Activated CD4-positive, alpha-beta T cell treated with anti-CD3 and anti-CD28 coated beads, Interleukin-2, Interleukin-4, amounts not matched to agents 100 ng/mL and 50 ng/mL, durations not matched to agents 16 hours and 8 hours (primary cell): ENCODE measurements around the gene TRIO.

Source experiments
- DNase-seq: peaks from one replicate; pipeline ENCODE4 v3.0.0-alpha.2; 2020; ENCODE audit warnings: low spot score

TRIO gene

DNA sequence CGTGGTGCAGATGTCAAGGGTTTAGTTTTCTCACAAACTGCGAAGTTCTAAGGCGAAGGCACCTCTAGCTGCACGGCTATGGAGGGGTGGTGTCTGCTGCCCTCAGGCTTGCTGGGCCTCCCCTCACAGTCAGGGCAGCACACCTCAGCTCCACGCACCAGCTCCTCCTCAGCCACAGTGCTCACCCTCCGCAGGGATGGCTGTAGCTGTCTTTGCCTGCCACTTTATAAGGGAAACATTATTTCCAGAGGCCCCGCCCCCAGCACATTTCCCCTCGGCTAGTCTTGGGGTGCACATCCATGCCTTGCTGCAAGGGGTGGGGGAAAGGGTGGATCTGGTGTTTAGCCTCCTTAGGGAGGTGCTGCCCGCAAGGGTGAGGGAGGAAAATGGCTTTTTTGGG is 154.6 kb downstream of the TRIO start:
- no peak for DNase-seq

DNA sequence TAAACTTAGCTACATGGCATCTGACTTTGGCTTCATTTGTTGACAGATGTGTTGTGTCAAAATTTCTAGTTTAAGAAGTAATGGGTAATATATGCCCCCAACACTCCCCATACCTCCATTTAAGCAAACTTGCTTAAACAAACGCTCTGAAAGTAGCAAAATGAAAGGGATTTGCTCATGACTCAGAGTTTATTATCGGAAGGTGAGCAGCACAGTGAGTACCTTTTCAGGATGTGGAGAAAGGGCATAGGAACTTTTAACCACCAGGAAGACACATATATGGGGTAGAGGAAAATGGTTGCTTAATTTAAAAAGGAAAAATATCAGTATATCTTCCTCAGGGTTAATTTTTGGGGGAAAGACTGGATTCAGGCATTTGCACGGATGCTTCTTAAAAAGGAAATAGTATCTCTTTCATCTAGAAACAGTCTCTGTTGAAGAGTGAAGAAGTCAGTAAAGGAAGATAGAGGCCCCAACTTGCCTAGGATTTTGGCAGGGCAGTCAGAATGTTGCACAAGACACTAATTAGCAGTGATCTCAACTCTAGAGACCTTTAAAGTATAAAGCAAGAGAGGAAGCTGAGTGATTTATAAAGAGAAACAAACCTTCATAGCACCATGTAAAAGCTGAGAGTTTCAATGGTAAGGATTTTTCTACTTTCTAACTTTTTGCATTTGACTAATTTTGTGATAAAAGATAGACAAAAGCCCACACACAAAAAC is 155.1 kb downstream of the TRIO start:
- no peak for DNase-seq

DNA sequence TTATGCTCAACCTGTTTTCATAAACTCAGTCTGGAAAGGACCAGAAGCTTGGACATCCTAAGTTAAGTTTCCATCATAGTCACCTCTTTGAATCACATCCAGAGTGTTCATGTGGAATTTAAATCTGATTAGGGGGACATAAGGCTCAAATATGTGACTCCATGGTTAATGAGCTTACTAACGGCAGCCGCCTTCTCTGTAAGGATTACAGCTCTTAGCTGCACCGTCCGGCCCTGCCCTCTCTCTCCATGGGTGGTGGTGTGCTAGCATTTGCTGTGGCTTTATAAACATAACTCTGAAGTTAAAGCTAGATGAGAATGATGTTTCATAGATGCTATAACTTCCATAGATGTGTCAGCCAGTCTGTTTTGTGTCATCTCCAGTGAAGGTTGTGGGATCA is 156.5 kb downstream of the TRIO start:
- no peak for DNase-seq

DNA sequence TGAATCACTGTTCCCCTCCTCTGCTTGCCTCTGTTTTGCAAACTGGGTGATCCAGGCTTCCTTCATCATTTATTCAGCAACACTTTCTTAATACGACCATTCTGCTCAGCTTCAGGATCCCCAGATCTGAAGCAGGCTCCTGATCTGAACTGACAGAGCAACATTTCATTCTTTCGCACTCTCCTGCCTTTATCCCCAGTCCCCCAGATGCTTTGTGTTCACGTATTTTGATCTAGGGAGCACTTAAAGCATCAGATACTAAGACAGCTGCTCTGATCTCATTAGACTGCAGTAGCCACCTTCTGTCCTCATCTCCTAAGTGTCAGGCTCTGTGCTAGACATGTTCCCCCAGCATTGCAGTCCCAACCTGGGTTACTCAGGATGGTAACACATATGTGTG is 158.0 kb downstream of the TRIO start:
- no peak for DNase-seq

DNA sequence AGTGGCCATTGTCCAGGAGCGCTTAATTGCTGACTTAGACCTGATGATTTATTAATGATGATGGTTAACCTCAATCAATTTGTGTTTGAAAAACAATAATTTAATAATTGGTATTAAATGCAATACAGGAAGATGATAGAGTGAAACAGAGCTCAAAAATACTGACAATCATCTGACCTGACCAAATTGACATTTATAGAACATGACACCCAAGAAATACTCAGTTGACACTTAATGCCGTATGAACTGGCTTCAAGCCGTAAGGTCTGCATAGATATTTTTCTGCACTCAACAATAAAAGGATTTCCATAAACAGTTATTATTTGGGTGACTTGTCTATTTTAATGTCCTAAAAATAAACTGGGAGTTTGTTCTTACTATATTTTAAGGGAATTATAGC is 159.2 kb downstream of the TRIO start:
- no peak for DNase-seq

DNA sequence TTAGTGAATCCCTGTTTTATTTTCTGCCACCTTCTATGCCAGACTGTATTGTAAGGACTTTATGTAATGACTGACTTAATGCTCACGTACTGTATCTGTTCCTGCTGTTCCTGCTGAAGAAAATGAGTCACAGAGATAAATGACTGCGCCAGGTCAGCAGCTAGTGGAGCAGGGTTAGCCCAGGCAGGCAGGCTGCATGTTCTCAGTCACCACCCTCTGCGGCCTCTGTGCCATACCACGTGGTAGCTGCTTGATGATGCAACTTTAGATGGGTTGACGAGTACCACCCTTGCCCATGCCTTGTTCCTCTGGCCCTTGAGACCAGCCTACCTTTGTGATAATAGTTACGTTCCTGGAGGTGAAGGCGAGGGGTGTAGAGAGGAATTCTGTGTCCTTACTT is 161.9 kb downstream of the TRIO start:
- peak; percentile 7 for DNase-seq

DNA sequence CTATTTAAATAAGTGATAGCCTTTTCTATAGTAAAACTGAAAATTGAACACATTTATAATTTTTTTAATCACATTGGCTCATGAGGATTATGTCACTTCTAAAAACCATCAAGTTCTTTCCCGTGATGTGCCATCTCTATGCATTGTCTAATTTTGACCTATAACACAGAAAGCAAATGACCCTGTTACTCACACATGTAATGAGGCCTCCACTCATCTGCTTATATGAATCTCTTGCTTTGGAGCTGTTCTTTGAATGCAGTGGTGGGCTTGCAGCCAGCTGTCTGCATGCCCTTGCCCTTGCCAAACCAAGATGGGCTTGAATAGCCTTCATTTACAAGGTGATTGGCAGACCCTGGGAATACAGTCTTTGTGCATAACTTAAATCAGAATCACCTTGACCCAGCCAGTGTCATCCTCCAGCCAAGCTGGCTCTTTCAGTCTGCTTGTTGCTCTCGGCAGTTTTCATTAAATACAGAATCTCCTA is 163.2 kb downstream of the TRIO start:
- DNase-seq: no peak

DNA sequence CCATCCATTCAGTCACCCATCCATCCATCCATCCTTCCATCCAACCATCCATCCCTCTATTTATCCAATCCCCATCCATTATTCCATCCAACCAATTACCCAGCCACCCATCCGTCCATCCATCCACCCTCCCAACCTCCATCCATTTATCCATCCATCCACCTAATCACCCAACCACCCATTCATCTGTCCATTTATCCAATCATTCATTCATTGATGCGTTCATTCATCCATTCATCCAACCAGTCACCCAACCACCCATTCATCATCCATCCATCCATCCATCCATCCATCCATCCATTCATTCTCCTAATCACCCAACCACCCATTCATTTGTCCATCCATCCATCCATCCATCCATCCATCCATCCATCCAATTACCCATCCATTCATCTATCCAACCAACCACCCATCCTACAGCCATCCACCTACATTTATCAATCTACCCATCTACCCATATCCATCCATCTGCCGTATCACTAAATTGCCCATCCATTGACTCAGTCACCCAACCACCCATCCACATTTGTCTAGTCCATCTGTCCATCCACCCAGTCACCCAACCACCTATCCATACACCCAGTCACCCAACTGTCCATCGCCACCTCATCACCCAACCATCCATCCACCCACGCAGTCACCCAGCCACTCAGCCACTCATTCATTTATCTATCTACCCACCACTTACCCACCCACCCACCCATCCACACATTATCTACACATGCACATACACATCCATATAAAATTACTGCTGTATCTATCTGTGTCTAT is 165.4 kb downstream of the TRIO start:
- DNase-seq: no peak

DNA sequence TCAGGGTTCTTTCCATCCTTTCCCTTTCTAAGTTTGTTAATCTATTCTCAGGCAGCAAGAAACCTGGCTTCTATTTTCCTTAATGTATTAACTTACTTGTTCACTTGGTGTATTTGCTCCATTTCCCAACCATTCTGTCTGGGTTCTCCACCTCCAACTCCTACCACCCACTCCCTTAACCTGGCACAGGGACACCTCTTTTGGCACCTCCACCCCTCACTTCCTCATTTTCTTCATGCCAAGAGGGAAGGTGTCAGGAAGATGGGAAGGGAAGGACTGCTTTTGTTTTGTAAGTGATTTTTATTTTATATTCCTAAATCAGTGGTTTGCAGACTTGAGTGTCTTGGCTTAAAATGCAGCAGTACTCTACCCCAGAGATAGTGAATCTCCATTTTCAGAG is 166.1 kb downstream of the TRIO start:
- DNase-seq: no peak

DNA sequence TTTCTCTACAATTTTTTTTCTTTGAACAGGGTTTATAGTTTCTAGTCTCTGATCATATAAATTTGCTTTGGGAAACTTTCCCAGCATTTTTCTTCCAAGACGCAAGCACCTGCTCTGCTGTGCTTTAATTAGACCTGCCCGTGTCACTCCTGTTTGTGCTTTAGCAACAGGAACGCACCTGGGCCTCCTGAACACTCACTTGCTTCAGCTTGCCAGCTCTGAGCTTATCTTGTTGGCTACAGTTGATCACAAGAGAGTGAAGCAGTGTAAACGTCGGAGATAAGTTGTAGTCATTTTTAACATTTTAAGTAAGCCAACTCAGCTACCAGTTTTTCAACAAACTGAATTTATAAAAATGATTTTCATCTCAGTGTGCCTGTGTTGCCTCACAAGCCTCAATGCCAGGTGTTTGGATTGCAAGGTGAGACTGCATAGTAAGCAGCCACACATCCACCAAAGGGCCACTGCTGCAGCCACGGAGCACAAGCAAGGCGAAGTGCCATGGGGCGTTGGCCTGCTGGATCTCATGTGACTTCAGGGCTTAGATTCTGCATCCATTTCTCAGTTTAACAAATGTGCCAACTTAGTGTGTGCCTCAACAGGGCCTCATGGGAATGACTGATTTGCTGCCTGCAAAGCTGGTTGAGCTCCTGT is 166.9 kb downstream of the TRIO start:
- DNase-seq: no peak

DNA sequence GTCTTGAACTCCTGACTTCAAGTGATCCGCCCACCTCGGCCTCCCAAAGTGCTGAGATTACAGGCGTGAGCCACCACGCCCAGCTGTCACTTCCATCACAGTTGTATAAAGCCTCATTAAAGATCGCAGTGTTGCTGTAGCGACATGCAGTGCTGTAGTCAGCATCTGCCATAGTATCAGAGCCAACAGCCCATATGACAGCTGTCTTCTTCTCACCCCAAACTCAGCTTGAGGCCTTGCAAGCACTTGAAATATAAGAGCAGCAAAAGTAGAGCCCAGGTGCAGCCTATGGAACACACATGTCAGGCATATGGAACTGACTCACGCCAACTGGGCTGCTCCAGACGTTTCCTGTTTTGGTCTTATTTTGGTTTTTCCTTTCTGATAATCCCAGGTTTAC is 167.8 kb downstream of the TRIO start:
- DNase-seq: no peak

DNA sequence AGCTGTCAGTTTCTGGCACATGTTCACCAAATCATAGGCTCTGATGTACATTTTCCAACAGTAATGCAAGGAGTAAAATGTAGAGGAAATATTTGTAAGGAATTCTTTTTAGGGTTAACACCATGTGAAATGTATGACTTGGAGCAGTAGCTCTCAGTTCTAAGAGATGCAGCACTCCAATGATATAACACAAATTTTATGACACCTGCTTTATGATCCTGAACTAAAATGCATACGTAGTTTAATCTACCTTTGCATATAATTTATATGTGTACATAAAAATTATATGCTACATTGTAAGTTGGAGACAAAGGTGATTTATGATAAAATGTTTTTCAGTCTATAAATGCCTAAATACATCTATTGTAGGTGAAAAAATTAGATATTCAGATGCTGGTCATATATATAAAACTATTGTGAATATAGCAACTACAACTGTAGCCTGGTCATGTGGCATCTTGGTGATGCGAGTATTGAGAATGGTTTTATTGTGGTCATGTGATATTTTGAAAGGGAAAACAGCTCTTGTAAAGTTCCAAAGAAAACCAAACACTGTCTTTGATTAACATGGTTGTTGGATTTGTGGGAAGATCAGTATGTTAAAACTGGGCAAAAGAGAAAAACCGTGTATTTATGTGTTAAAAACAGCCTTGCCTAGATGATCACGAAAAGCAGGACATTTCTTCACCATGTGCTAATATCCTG is 171.0 kb downstream of the TRIO start:
- DNase-seq: no peak

DNA sequence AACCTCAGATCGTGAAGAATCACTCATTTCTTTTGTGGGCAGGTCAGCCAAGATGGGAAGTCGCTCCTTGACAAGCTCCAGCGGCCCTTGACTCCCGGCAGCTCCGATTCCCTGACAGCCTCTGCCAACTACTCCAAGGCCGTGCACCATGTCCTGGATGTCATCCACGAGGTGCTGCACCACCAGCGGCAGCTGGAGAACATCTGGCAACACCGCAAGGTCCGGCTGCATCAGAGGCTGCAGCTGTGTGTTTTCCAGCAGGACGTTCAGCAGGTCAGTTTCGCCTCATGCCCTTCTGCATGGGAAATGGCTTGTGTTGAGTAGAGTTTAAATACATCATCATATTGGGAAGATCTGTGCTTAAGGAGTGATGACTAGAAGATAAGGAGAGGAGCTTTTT is 173.3 kb downstream of the TRIO start:
- no peak for DNase-seq

DNA sequence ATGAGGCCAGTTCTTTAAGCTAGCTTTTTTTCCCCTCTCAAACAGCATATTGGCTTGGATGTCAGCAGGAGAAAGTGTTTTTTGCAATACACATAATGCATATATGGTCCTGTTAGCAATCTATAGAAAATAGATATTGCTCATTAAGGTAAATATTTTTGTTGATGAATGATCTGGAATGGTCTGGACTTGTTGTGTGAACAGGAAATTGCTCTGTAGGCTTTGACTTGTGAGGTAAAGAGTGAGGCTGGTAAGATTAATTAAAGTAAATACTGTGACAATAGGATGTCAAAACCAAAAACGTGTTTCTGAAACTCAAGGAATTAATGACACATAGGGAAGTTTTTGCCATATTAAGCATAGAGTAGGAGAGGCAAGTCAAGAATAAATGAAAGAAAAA is 176.0 kb downstream of the TRIO start:
- DNase-seq: no peak

DNA sequence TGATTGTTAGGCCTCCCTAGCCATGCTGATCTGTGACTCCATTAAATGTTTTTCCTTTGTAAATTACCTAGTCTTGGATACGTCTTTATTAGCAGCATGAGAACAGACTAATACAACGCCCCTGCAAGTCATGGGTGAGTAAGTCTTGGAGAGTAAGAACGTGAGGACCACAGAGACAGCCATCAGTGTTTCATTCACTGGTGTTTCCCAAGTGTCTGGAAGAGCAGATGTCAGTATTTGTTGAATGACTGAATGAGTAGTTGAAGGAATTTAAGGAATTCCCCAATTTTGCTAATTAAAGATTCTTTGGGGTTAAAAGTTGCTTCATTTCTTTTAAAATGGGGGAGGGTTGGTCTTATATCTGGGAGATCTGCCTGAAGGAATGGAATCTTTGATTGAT is 178.8 kb downstream of the TRIO start:
- no peak for DNase-seq

DNA sequence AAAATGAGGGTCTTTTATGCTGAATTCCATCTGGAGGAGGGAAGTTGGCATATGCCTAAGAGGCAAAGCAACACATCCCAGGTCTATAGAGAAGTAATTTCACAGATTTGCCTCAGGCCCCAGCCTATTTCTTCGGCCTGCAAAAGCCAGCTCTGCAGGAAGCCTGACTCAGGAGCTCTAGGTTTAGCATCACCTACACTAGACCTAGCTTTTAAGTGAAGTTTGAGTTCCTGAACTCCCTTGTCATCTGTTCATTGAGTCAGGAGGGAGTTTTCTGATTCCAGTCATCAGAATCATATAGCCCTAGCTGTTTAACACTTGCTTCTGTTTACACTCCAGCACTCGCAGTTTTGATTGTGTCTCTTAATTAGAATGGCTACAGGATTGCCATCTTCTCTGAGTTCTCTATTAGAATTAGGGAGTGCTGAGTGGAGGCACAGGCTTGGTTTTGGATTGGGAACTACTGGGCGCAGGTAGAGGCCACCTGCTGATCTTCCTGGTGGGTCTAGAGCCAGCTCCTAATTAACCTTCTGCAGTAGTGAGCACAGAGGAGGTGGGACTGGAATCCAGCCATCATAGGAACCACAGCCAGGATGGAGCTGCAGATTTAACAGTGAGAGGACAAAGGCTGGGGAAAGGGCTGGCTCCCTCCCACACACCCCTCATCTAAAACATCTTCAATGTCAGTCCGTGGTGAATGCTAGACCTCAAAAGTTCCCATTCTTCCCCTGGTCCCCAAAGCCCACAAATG is 179.5 kb downstream of the TRIO start:
- no peak for DNase-seq

DNA sequence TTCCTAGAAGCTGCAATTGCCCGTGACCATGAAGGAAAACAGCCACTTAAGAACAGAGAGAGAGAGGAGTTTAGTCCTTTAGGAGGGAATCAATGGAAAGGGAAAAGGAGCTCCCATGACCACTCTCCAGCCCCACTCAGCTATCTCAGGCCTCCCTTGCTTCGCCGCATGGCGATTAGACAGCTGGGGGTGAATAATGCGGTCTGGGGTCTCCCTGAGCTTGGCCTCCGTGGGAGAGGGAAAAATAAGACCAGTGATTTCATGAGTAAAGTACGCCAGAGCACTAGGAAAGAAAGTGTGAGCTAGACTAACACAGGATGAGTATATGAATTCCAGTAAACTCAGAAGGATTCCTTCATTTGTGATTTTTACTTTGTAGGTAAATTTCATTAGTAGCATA is 180.3 kb downstream of the TRIO start:
- no peak for DNase-seq

DNA sequence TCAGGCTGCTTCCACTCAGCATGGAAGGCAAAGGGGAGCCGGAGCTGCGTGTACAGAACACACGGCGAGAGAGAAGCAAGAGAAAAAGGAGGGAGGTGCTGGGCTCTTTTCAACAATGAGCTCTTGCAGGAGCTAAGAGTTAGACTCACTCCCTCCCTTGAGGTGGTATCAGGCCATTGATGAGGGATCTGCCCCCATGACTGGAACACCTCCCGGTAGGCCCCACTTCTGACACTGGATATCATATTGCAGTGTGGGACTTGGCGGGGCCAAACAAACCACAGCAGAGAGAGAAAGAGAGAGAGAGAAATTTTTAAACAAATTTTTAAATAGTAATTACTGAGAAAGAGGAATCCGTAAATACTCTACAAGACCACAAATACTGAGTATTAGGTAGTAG is 182.2 kb downstream of the TRIO start:
- no peak for DNase-seq

DNA sequence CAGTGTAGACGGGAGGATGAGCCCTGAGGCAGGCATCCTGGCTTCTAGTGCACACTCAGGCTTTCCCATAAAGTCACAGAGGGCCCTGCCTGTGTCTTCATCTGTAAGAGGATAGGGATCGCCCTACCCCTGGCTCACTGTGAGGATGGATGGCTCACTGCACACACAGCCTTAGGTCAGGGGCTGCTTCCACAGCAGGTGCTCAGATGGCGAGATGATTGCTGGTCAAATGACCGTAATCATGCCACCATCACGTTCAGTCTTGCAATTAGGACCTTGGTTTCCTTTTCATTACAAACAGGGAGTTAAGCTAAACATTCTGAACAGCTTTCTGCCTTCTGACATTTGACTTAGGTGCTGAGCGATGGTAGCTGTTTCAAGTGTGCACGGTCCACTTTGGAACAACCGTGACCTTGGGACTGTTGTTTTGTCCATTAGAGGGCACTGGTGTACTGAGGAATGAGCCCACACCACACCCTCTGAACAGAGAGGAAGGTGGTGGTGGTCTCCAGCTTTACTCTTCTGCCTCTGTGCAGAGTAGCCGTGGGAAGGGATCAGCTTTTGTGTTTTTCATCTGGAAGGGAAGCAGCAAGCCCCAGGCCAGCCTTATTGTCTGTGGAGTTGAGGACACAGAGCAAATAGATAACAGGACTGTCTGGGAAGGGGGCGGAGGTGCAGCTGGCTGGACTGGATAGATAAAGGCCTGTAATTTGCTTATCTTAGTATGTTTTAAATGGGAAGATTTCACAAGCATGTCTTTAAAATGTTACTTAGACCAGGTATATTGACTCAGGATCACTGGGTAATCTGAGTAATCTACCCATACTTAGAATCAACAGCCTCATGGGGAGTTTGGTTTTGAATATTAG is 183.1 kb downstream of the TRIO start:
- no peak for DNase-seq

DNA sequence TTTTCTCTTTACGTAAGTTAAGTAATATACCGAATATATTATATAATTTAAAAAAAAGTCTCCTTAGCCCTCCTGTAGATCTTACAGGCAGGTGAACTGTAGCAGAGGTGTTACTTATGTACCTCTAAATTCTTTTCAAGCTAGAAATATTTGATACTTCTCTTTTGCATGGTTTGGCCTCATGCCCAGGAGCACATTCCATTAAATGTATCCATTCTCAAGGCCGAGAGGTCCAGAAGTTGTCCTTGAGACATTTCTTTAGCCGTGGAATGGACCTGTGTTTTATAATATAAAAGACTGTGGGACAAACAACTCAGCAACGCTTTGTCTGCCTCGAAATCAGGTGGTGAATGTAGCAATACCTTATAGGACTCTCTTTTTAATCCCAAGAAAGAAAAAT is 184.5 kb downstream of the TRIO start:
- DNase-seq: no peak

DNA sequence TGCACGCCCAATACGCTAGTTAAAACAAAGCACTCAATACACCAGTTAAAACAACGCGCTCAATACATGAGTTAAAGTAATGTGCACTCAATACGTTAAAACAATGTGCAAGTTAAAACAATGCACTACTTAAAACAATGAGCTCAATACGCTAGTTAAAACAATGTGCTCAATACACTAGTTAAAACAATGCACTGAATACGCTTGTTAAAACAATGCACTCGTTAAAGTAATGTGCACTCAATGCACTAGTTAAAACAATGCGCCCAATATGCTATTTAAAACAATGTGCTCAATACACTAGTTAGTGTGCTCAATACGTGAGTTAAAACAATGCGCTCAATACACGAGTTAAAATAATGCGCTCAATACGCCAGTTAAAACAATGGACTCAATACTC is 185.0 kb downstream of the TRIO start:
- DNase-seq: no peak
